Esophagus squamous epithelium (tissue), 4 donors: ENCODE measurements around the gene MEGF6.

Source experiments
- POLR2A ChIP-seq, 4 donors: fragments of 450-650 bp; IDR thresholded peaks; one replicate each; pipeline ENCODE4 v1.6.1; 2017; ENCODE audit warnings: antibody characterized with exemption in 4 of 4, mild to moderate bottlenecking in 4 of 4, moderate library complexity in 3 of 4
- TF ChIP-seq, protein P1 (sequence below), 6 experiments: fragments of 450-650 bp in 4 of 6; fragments of 200-600 bp in 2 of 6; sonication (generic) in 2 of 6; IDR thresholded peaks; one replicate each; pipeline ENCODE4 v1.5.1; 2016 to 2019; ENCODE audit warnings: antibody characterized with exemption in 6 of 6, mild to moderate bottlenecking in 4 of 6, moderate library complexity in 4 of 6

GRCh38 chr1:3560251-3560871, 50.9 kb downstream of the MEGF6 start:
- TF ChIP-seq, protein P1, sequence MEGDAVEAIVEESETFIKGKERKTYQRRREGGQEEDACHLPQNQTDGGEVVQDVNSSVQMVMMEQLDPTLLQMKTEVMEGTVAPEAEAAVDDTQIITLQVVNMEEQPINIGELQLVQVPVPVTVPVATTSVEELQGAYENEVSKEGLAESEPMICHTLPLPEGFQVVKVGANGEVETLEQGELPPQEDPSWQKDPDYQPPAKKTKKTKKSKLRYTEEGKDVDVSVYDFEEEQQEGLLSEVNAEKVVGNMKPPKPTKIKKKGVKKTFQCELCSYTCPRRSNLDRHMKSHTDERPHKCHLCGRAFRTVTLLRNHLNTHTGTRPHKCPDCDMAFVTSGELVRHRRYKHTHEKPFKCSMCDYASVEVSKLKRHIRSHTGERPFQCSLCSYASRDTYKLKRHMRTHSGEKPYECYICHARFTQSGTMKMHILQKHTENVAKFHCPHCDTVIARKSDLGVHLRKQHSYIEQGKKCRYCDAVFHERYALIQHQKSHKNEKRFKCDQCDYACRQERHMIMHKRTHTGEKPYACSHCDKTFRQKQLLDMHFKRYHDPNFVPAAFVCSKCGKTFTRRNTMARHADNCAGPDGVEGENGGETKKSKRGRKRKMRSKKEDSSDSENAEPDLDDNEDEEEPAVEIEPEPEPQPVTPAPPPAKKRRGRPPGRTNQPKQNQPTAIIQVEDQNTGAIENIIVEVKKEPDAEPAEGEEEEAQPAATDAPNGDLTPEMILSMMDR (IDR thresholded peaks at IDR 0.05) = no peak
- no peak for TF ChIP-seq POLR2A (IDR thresholded peaks at IDR 0.05)
